HL-60 (cell line): ENCODE results near the gene NUTM2F.
"Not testable (repeated sequence)": the region's sequence is repeated elsewhere in the genome, so short reads cannot be mapped to it uniquely, and the experiment has no call there.

ENCODE experiments used
- DNase-seq, 2 experiments: peaks; one replicate each; pipeline ENCODE4 v3.0.0-alpha.2; 2010 to 2020; ENCODE audit warnings: low read depth in 1 of 2, low spot score in 1 of 2
- H3K27ac ChIP-seq: fragments of 250-450 bp; sonication (Bioruptor Pico); replicated peaks from 2 replicates; pipeline ENCODE4 v1.5.1; 2020; ENCODE audit warnings: mild to moderate bottlenecking, moderate library complexity
- H3K27me3 ChIP-seq: fragments of 250-450 bp; sonication (Bioruptor Pico); 2 replicates; pipeline ENCODE4 v1.5.1; 2021; ENCODE audit warnings: mild to moderate bottlenecking, moderate library complexity; ENCODE audit not compliant: insufficient read depth, poor library complexity, severe bottlenecking
- H3K4me3 ChIP-seq: replicated peaks from 2 replicates; pipeline ENCODE4 v1.5.1; 2011; ENCODE audit warnings: mild to moderate bottlenecking, control low read depth, low read length; ENCODE audit not compliant: insufficient read depth
- GABPA ChIP-seq: IDR thresholded peaks from 2 replicates; pipeline ENCODE4 v1.6.1; 2012; ENCODE audit warnings: low read depth
- POLR2AphosphoS5 ChIP-seq: IDR thresholded peaks from 2 replicates; pipeline ENCODE4 v1.6.1; 2012; ENCODE audit warnings: low read depth
- long read RNA-seq: library from polyadenylated mRNA; unstranded; transcript quantifications from one replicate; pipeline ENCODE4 v2.0.0, GENCODE V29; 2020

The NUTM2F gene
- long read RNA-seq, result 0 reads

GRCh38 chr9:94328544-94328943 lies at the start of gene NUTM2F:
NUTM2F (minus strand) TSS chr9:94328644; CDS start chr9:94328623, 21 bp downstream.
- DNase-seq, H3K27ac ChIP-seq, H3K27me3 ChIP-seq, H3K4me3 ChIP-seq: not testable (repeated sequence)

GRCh38 chr9:94375197-94375596 lies 46.8 kb upstream of the NUTM2F start:
- not testable (repeated sequence) for DNase-seq, H3K27me3 ChIP-seq
- Histone ChIP-seq H3K27ac (peak overlapping the region; percentile 59), H3K4me3 (peak overlapping the region; percentile 48)

- DNase-seq, result peak; percentile 80 to 91
- Histone ChIP-seq H3K27ac (peak overlapping the region; percentile 59), H3K4me3 (peak overlapping the region; percentile 51)
- TF ChIP-seq GABPA (peak; percentile 82), POLR2AphosphoS5 (peak; percentile 57)
- H3K27me3 ChIP-seq, result not testable (repeated sequence)
These were observed 46.0 kb upstream of the NUTM2F start for GRCh38 chr9:94374176-94375056.

- H3K27ac ChIP-seq, DNase-seq, H3K27me3 ChIP-seq: not testable (repeated sequence)
- H3K4me3 ChIP-seq, result peak overlapping the region; percentile 41
These were observed 45.3 kb upstream of the NUTM2F start for GRCh38 chr9:94373779-94374175.

- H3K4me3 ChIP-seq, H3K27ac ChIP-seq, H3K27me3 ChIP-seq, DNase-seq: not testable (repeated sequence)
These were observed 41.8 kb upstream of the NUTM2F start for GRCh38 chr9:94370266-94370665.

GRCh38 chr9:94364093-94364614 lies 35.7 kb upstream of the NUTM2F start:
- H3K27me3 ChIP-seq, H3K4me3 ChIP-seq, H3K27ac ChIP-seq, DNase-seq: not testable (repeated sequence)

- not testable (repeated sequence) for DNase-seq, H3K4me3 ChIP-seq, H3K27me3 ChIP-seq
These were observed 28.7 kb upstream of the NUTM2F start for GRCh38 chr9:94357158-94357557.

GRCh38 chr9:94351901-94352723 lies 23.7 kb upstream of the NUTM2F start:
- not testable (repeated sequence) for H3K4me3 ChIP-seq, DNase-seq, H3K27ac ChIP-seq

More at GRCh38 chr9:94357158-94357557, 28.7 kb upstream of the NUTM2F start:
- not testable (repeated sequence) for H3K27ac ChIP-seq

GRCh38 chr9:94348754-94349153 lies 20.3 kb upstream of the NUTM2F start:
- not testable (repeated sequence) for H3K27ac ChIP-seq, H3K27me3 ChIP-seq, DNase-seq

More at GRCh38 chr9:94351901-94352723, 23.7 kb upstream of the NUTM2F start:
- not testable (repeated sequence) for H3K27me3 ChIP-seq

GRCh38 chr9:94347451-94347850 lies 19.0 kb upstream of the NUTM2F start:
- DNase-seq, H3K27ac ChIP-seq, H3K27me3 ChIP-seq, H3K4me3 ChIP-seq: not testable (repeated sequence)

More at GRCh38 chr9:94348754-94349153, 20.3 kb upstream of the NUTM2F start:
- not testable (repeated sequence) for H3K4me3 ChIP-seq

GRCh38 chr9:94341703-94342102 lies 13.3 kb upstream of the NUTM2F start:
- DNase-seq, H3K27ac ChIP-seq, H3K4me3 ChIP-seq, H3K27me3 ChIP-seq: not testable (repeated sequence)

GRCh38 chr9:94340750-94341149 lies 12.3 kb upstream of the NUTM2F start:
- not testable (repeated sequence) for H3K27me3 ChIP-seq, H3K27ac ChIP-seq, DNase-seq, H3K4me3 ChIP-seq

GRCh38 chr9:94339657-94340056 lies 11.2 kb upstream of the NUTM2F start:
- H3K27ac ChIP-seq, DNase-seq, H3K4me3 ChIP-seq, H3K27me3 ChIP-seq: not testable (repeated sequence)

GRCh38 chr9:94338723-94339122 lies 10.3 kb upstream of the NUTM2F start:
- H3K27me3 ChIP-seq, H3K27ac ChIP-seq, H3K4me3 ChIP-seq, DNase-seq: not testable (repeated sequence)
